ENCODE measurements around the gene CTH.
"Not testable (repeated sequence)": the region's sequence is repeated elsewhere in the genome, so short reads cannot be mapped to it uniquely, and the experiment has no call there.

Gene CTH

DNA sequence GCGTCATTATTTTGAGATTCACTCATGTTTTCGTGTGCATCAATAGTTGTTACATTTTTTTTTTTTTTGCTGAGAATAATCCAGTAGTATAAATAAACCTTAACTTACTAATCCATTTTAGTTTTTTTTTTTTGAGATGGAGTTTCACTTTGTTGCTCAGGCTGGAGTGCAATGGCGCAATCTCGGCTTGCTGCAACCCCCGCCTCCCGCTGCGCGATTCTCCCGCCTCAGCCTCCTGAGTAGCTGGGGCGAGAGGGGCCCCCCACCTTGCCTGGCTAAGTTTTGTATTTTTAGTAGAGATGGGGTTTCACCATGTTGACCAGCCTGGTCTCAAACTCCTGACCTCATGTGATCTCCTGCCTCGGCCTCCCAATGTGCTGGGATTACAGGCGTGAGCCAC lies 66.0 kb downstream of the CTH start:
- Histone ChIP-seq H3K27ac (no peak overlapping the region), H3K27me3 (ENCODE audit: insufficient read depth, low read depth, severe bottlenecking) (no peaks in the 10 kb centered on the region), H3K4me3 (ENCODE audit: low read depth, low read length) (no peak overlapping the region), H3K9me3 (ENCODE audit: severe bottlenecking) (no peaks in the 10 kb centered on the region), H3K36me3 (no peaks in the 10 kb centered on the region)
- DNase-seq = no peak
- TF ChIP-seq, protein P1, sequence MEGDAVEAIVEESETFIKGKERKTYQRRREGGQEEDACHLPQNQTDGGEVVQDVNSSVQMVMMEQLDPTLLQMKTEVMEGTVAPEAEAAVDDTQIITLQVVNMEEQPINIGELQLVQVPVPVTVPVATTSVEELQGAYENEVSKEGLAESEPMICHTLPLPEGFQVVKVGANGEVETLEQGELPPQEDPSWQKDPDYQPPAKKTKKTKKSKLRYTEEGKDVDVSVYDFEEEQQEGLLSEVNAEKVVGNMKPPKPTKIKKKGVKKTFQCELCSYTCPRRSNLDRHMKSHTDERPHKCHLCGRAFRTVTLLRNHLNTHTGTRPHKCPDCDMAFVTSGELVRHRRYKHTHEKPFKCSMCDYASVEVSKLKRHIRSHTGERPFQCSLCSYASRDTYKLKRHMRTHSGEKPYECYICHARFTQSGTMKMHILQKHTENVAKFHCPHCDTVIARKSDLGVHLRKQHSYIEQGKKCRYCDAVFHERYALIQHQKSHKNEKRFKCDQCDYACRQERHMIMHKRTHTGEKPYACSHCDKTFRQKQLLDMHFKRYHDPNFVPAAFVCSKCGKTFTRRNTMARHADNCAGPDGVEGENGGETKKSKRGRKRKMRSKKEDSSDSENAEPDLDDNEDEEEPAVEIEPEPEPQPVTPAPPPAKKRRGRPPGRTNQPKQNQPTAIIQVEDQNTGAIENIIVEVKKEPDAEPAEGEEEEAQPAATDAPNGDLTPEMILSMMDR (IDR thresholded peaks at IDR 0.05; ENCODE audit: low read depth, low read length) = no peak

DNA sequence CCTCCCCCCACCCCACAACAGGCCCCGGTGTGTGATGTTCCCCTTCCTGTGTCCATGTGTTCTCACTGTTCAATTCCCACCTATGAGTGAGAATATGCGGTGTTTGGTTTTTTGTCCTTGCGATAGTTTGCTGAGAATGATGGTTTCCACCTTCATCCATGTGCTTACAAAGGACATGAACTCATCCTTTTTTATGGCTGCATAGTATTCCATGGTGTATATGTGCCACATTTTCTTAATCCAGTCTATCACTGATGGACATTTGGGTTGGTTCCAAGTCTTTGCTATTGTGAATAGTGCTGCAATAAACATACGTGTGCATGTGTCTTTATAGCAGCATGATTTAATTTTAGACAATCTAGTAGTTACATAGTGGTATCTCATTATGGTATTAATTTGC lies 66.8 kb downstream of the CTH start:
- H3K27ac ChIP-seq; H3K4me3 ChIP-seq (ENCODE audit: low read depth, low read length); H3K36me3 ChIP-seq; H3K9me3 ChIP-seq (ENCODE audit: severe bottlenecking); H3K27me3 ChIP-seq (ENCODE audit: insufficient read depth, low read depth, severe bottlenecking); DNase-seq: not testable (repeated sequence)

DNA sequence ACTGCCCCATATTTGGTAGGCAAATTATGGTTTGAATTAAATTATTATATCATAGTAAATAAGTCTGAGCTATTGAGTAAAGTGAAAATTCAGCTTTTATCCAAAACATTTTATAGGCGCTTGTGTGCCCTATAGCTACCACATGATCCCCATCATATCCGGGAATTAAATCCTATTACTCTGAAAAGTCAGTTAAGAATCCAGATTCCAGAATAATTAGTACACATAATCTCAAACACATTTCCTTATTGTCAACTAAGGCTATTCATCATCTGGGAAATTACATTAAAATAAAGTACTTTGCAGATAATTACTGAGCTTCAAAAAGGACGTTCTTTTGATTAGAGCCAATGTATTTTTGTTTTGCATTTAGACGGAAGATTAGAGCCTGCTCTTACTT lies 72.3 kb downstream of the CTH start:
- no peak overlapping the region for H3K27ac ChIP-seq
- no peaks in the 10 kb centered on the region for H3K36me3 ChIP-seq
- DNase-seq = no peak
- H3K27me3 ChIP-seq (ENCODE audit: insufficient read depth, low read depth, severe bottlenecking) = no peaks in the 10 kb centered on the region
- H3K4me3 ChIP-seq (ENCODE audit: low read depth, low read length) = no peak overlapping the region
- TF ChIP-seq, protein P1 (IDR thresholded peaks at IDR 0.05; ENCODE audit: low read depth, low read length) = no peak
- H3K9me3 ChIP-seq (ENCODE audit: severe bottlenecking) = no peaks in the 10 kb centered on the region

DNA sequence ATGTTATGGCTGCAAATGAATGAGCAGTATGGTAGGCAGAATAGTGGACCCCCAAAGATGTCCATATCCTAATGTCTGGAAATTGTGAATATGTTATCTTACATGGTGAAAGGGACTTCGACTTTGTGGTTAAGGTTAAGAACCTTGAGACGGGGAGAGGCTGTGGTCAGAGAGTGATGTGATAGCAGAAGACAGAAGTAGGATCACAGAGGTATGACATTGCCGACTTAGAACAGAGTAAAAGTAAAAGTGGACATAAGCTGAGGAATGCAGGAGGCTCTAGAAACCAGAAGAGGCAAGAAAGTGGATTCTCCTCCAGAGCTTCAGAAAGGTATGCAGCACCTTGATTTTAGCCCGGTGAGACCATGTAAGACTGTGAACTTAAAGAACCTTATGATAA lies 74.6 kb downstream of the CTH start:
- DNase-seq = no peak
- no peak overlapping the region for H3K27ac ChIP-seq
- H3K27me3 ChIP-seq (ENCODE audit: insufficient read depth, low read depth, severe bottlenecking) = no peaks in the 10 kb centered on the region
- no peak overlapping the region for H3K4me3 ChIP-seq (ENCODE audit: low read depth, low read length)
- no peaks in the 10 kb centered on the region for H3K36me3 ChIP-seq
- TF ChIP-seq, protein P1 (IDR thresholded peaks at IDR 0.05; ENCODE audit: low read depth, low read length) = no peak
- H3K9me3 ChIP-seq (ENCODE audit: severe bottlenecking) = no peaks in the 10 kb centered on the region

DNA sequence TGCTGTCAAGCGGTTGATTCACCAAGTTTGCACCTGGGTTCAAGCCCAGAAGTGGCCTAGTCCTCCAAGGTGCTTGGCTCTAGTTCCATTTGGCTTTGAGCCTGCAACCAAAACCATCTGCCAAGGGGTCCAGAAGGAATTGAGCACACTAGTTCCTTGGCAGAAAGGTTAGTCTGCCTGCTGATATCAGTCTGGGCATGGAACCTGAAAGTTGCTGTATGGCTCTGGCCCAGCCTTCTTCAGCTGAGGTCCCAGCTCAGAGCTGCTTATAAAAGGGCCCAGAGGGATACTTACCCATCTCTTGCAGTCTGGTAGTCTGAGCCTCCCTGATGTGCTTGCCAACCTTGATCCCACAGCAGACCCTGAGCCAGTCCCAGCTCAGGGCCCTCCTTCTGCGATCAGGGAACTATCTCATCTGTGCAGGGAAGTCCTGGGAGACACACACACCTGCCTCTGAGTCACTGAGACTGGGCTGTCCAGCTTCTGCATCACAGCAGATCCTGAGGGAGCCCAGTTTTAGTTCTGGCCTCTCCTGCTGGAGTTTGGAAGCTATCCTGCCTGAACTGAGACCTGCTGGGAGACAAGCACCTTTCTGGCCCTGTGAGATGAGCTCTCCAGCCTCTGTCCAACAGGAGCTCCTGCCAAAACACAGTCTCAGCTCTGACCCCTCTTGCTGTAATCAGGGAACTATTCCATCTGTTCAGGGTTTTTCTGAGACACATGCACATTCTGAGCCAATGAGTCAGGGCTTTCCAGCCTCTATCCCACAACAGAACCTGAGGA lies 75.8 kb downstream of the CTH start:
- DNase-seq = no peak
- H3K4me3 ChIP-seq (ENCODE audit: low read depth, low read length) = no peak overlapping the region
- TF ChIP-seq, protein P1 (IDR thresholded peaks at IDR 0.05; ENCODE audit: low read depth, low read length) = no peak

DNA sequence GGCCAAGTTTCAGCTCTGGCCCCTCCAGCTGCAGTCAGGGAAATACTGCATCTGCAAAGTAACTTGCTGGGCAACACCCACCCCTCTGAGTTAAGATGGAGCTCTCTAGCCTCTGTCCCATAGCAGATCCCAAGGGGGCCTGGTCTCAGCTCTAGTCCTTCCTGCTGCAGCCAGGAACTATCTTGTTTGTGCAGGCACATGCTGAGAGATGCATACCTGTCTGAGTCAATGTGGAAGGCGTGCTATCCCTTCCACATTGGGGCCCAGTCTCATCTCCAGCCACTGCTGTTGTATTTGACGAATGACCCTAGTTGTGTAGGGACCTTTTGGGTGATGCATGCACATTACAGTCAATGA lies 76.4 kb downstream of the CTH start:
- no peaks in the 10 kb centered on the region for H3K9me3 ChIP-seq (ENCODE audit: severe bottlenecking)
- H3K27ac ChIP-seq = no peak overlapping the region
- no peak overlapping the region for H3K4me3 ChIP-seq (ENCODE audit: low read depth, low read length)
- no peaks in the 10 kb centered on the region for H3K36me3 ChIP-seq
- H3K27me3 ChIP-seq (ENCODE audit: insufficient read depth, low read depth, severe bottlenecking) = no peaks in the 10 kb centered on the region
- no peak for DNase-seq
- TF ChIP-seq, protein P1 (IDR thresholded peaks at IDR 0.05; ENCODE audit: low read depth, low read length) = no peak

More for the DNA sequence above, 75.8 kb downstream of the CTH start:
- Histone ChIP-seq H3K36me3 (no peaks in the 10 kb centered on the region), H3K27me3 (ENCODE audit: insufficient read depth, low read depth, severe bottlenecking) (no peaks in the 10 kb centered on the region), H3K9me3 (ENCODE audit: severe bottlenecking) (no peaks in the 10 kb centered on the region), H3K27ac (no peak overlapping the region)

All from WERI-Rb-1 (cell line).